Panc1 (cell line): ENCODE results near the gene GALNT10. TPM values are rescaled to one million over a fixed set of nuclear protein-coding genes. Genes with fewer than 3 reads are reported as not detected.

Source experiments
- ATAC-seq: fragments of 200-7000 bp; cut with Tn5 transposase; 2 replicates; pipeline ENCODE4 v1.9.1; 2020; ENCODE audit warnings: mild to moderate bottlenecking, moderate library complexity
- BruUV-seq: library from RNA; stranded (reverse); fragments of 400-500 nt; replicated peaks from 2 replicates; lab custom pipeline; 2021; lab: Mats Ljungman, UMichigan
- CTCF ChIA-PET: fragments of 300-600 bp; sonication (Branson Sonifier 250); formaldehyde crosslinking; loops from one replicate; lab custom pipeline; 2022; ENCODE audit warnings: antibody characterized with exemption; lab: Charles Lee
- POLR2A ChIA-PET: fragments of 300-600 bp; sonication (Branson Sonifier 250); formaldehyde crosslinking; loops from one replicate; lab custom pipeline; 2022; ENCODE audit warnings: antibody characterized with exemption; lab: Charles Lee
- DNase-seq: peaks from one replicate; pipeline ENCODE4 v3.0.0-alpha.2; 2010; ENCODE audit warnings: low read depth, low spot score
- H3K27ac ChIP-seq: 2 replicates; pipeline ENCODE4 v1.5.1; 2011; ENCODE audit warnings: mild to moderate bottlenecking, low read length, inconsistent platforms
- H3K27me3 ChIP-seq: fragments of 200-500 bp; sonication (Bioruptor generic); 2 replicates; pipeline ENCODE4 v1.6.0; 2014; ENCODE audit warnings: low read length, inconsistent platforms; ENCODE audit not compliant: control insufficient read depth, insufficient read depth
- H3K36me3 ChIP-seq: fragments of 200-500 bp; sonication (Bioruptor generic); 2 replicates; pipeline ENCODE4 v1.5.1; 2014; ENCODE audit warnings: inconsistent platforms, mild to moderate bottlenecking, low read length, moderate library complexity; ENCODE audit not compliant: control insufficient read depth, insufficient read depth
- H3K4me1 ChIP-seq: 2 replicates; pipeline ENCODE4 v1.5.1; 2011; ENCODE audit warnings: inconsistent platforms, mild to moderate bottlenecking, low read length, moderate library complexity; ENCODE audit not compliant: control insufficient read depth, insufficient read depth
- H3K4me3 ChIP-seq, 2 experiments: 2 replicates each; pipeline ENCODE4 v1.5.1; 2011 to 2012; ENCODE audit warnings: low read depth in 2 of 2, low read length in 2 of 2, mild to moderate bottlenecking in 2 of 2, inconsistent platforms in 1 of 2, moderate library complexity in 1 of 2
- H3K9me3 ChIP-seq: fragments of 200-500 bp; sonication (Bioruptor generic); 2 replicates; pipeline ENCODE4 v1.5.1; 2014; ENCODE audit warnings: low read depth, mild to moderate bottlenecking, inconsistent platforms, low read length, moderate library complexity; ENCODE audit not compliant: control insufficient read depth, insufficient read depth
- POLR2AphosphoS5 ChIP-seq: IDR thresholded peaks from 2 replicates; pipeline ENCODE4 v1.6.1; 2012; ENCODE audit warnings: mild to moderate bottlenecking, low read depth, low read length, moderate library complexity
- SIN3A ChIP-seq: IDR thresholded peaks from 2 replicates; pipeline ENCODE4 v1.6.1; 2012; ENCODE audit warnings: low read depth, mild to moderate bottlenecking, low read length, moderate library complexity, borderline replicate concordance; ENCODE audit not compliant: insufficient read depth
- TCF7L2 ChIP-seq: IDR thresholded peaks from 2 replicates; pipeline ENCODE4 v1.6.1; 2011; ENCODE audit warnings: mild to moderate bottlenecking, low read depth, low read length, inconsistent platforms
- in situ Hi-C: cut with HindIII; loops from 2 replicates; pipeline ENCODE4 v1.10.0; 2016; ENCODE audit warnings: low sequenced_read_pairs, low pct_unique_long_range_greater_than_20kb
- intact Hi-C: fragments of 100-400 bp; cut with micrococcal nuclease; formaldehyde crosslinking; loops from one replicate; pipeline ENCODE4 v1.10.0; 2022; ENCODE audit not compliant: unreplicated experiment
- total RNA-seq: library from RNA; stranded (reverse); gene quantifications from one replicate; pipeline ENCODE4 v1.2.1, GENCODE V29; 2021; ENCODE audit not compliant: unreplicated experiment
- TF ChIP-seq, protein P1 (sequence below): fragments of 450-650 bp; IDR thresholded peaks from 2 replicates; pipeline ENCODE4 v1.5.1; 2017; ENCODE audit warnings: mild to moderate bottlenecking
- TF ChIP-seq, protein P2 (sequence below), 2 experiments: IDR thresholded peaks; 2 replicates each; pipeline ENCODE4 v1.6.1; 2011 to 2012; ENCODE audit warnings: low read depth in 2 of 2, control low read depth in 1 of 2, low read length in 1 of 2, mild to moderate bottlenecking in 1 of 2, moderate library complexity in 1 of 2; ENCODE audit not compliant: insufficient read depth in 1 of 2

Gene GALNT10
- total RNA-seq, 1 experiment from 2014 or later: 50.5 TPM

DNA sequence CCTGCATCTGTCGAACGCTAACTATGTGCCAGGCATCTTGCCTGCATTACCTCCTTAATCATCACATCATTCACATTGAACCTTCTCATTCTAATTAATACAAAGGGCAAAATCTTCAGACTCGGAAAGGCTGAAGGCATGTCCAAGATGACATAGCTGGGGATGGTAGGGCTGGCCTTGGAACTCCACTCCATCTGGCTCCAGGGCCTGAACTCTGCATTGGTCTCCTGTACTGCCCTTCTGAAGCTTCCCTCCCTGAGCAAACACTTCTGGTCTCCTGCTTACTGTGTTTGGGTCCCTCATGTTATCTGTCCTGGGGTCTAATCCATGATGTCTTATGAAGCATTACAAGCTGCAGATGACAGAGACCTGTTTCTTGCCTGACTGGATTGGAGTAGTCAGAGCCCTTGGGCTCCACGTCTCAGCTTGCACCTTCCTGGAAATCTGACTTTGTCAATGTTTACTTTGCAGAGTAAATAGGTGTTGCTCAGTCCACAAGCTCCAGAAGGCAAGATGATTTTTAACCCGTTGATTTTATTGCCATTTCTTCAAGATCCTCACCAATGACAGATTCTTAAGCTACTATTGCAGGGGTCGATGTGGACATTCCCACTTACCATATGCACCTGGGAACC is 106.1 kb downstream of the GALNT10 start:
- POLR2A ChIA-PET: no interaction called here
- Histone ChIP-seq H3K4me3 (no peak overlapping the region), H3K27ac (no peak overlapping the region; the same call in 1 of the 2 replicates), H3K4me1 (peaks cover 7% of the 10 kb centered on the region), H3K27me3 (no peaks in the 10 kb centered on the region), H3K9me3 (no peaks in the 10 kb centered on the region), H3K36me3 (no peaks in the 10 kb centered on the region)
- in situ Hi-C loops (no loop called here), intact Hi-C loops (no loop called here)
- peak; percentile 68 for ATAC-seq
- DNase-seq: no peak
- BruUV-seq: no TSS peak
- CTCF ChIA-PET: no interaction called here
- no peak for TF ChIP-seq TCF7L2
- no peak for TF ChIP-seq POLR2AphosphoS5
- TF ChIP-seq, protein P1, sequence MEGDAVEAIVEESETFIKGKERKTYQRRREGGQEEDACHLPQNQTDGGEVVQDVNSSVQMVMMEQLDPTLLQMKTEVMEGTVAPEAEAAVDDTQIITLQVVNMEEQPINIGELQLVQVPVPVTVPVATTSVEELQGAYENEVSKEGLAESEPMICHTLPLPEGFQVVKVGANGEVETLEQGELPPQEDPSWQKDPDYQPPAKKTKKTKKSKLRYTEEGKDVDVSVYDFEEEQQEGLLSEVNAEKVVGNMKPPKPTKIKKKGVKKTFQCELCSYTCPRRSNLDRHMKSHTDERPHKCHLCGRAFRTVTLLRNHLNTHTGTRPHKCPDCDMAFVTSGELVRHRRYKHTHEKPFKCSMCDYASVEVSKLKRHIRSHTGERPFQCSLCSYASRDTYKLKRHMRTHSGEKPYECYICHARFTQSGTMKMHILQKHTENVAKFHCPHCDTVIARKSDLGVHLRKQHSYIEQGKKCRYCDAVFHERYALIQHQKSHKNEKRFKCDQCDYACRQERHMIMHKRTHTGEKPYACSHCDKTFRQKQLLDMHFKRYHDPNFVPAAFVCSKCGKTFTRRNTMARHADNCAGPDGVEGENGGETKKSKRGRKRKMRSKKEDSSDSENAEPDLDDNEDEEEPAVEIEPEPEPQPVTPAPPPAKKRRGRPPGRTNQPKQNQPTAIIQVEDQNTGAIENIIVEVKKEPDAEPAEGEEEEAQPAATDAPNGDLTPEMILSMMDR: no peak
- TF ChIP-seq SIN3A: no peak
- TF ChIP-seq, protein P2, sequence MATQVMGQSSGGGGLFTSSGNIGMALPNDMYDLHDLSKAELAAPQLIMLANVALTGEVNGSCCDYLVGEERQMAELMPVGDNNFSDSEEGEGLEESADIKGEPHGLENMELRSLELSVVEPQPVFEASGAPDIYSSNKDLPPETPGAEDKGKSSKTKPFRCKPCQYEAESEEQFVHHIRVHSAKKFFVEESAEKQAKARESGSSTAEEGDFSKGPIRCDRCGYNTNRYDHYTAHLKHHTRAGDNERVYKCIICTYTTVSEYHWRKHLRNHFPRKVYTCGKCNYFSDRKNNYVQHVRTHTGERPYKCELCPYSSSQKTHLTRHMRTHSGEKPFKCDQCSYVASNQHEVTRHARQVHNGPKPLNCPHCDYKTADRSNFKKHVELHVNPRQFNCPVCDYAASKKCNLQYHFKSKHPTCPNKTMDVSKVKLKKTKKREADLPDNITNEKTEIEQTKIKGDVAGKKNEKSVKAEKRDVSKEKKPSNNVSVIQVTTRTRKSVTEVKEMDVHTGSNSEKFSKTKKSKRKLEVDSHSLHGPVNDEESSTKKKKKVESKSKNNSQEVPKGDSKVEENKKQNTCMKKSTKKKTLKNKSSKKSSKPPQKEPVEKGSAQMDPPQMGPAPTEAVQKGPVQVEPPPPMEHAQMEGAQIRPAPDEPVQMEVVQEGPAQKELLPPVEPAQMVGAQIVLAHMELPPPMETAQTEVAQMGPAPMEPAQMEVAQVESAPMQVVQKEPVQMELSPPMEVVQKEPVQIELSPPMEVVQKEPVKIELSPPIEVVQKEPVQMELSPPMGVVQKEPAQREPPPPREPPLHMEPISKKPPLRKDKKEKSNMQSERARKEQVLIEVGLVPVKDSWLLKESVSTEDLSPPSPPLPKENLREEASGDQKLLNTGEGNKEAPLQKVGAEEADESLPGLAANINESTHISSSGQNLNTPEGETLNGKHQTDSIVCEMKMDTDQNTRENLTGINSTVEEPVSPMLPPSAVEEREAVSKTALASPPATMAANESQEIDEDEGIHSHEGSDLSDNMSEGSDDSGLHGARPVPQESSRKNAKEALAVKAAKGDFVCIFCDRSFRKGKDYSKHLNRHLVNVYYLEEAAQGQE (IDR thresholded peaks at IDR 0.05; ENCODE audit: insufficient read depth in 1 of 2, low read depth in 2 of 2, low read length in 1 of 2): no peak

DNA sequence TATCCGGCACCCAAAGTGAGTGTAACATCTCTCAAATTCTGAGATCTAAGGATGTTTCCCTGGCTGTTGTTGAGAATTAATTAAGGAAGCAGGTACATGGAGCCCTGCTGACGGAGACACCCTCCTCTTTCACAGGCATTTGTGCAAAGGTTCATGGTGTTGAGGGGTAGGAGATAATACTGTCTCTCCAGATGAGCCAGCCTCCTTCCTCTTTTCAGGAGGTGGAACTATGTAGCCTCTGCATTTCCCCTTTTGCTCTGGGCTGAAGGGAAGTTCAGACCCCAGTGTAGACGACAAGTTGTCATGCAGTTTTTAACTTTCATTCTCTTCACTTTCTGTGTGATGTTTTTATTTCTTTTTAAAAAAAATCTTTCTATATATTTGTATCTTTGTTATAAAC is 107.5 kb downstream of the GALNT10 start:
- in situ Hi-C loops: no loop called here
- peaks cover 7% of the 10 kb centered on the region for H3K4me1 ChIP-seq
- intact Hi-C loops: no loop called here
- ChIA-PET POLR2A (no interaction called here), CTCF (no interaction called here)
- no peak overlapping the region for H3K4me3 ChIP-seq
- no peaks in the 10 kb centered on the region for H3K9me3 ChIP-seq
- H3K27ac ChIP-seq: no peak overlapping the region
- TF ChIP-seq TCF7L2 (no peak), SIN3A (no peak), POLR2AphosphoS5 (no peak)
- TF ChIP-seq, protein P1: no peak
- TF ChIP-seq, protein P2 (IDR thresholded peaks at IDR 0.05; ENCODE audit: insufficient read depth in 1 of 2, low read depth in 2 of 2, low read length in 1 of 2): no peak
- ATAC-seq (no peak), DNase-seq (no peak)
- H3K36me3 ChIP-seq: no peaks in the 10 kb centered on the region
- H3K27me3 ChIP-seq: no peaks in the 10 kb centered on the region
- no TSS peak for BruUV-seq
